Tibial artery (tissue), 4 donors: ENCODE results near the gene MED14.
A peak's percentile ranks its signal among the peaks of the same experiment; 100 is the strongest.

Experiments
- DNase-seq, 2 donors: peaks; one replicate each; pipeline ENCODE4 v3.0.0-alpha.2; 2019
- H3K27ac ChIP-seq, 2 donors: fragments of 200-600 bp; sonication (generic) in 1 of 2; 1 replicate in 1 of 2; 2 replicates in 1 of 2; pipeline ENCODE4 v1.5.1; 2018 to 2019; ENCODE audit warnings: mild to moderate bottlenecking in 1 of 2
- H3K27me3 ChIP-seq, 2 donors: fragments of 200-600 bp; sonication (generic) in 1 of 2; one replicate each; pipeline versions ENCODE4 v1.5.1 to v1.6.0; 2016 to 2019
- H3K36me3 ChIP-seq, 3 donors: fragments of 200-600 bp; sonication (generic) in 2 of 3; one replicate each; pipeline ENCODE4 v1.5.1; 2016 to 2019; ENCODE audit warnings: mild to moderate bottlenecking in 2 of 3
- H3K4me1 ChIP-seq, 4 donors: fragments of 200-600 bp; sonication (generic) in 2 of 4; 1 replicate in 3 of 4; 2 replicates in 1 of 4; pipeline ENCODE4 v1.5.1; 2016 to 2019
- H3K4me3 ChIP-seq, 2 donors: fragments of 200-600 bp; sonication (generic) in 1 of 2; 1 replicate in 1 of 2; 2 replicates in 1 of 2; pipeline ENCODE4 v1.5.1; 2018 to 2019; ENCODE audit warnings: mild to moderate bottlenecking in 2 of 2
- H3K9me3 ChIP-seq, 3 donors: fragments of 200-600 bp; sonication (generic) in 1 of 3; one replicate each; pipeline ENCODE4 v1.5.1; 2016 to 2019
- CTCF ChIP-seq, 2 experiments: fragments of 200-600 bp in 1 of 2; fragments of 450-650 bp in 1 of 2; IDR thresholded peaks; one replicate each; pipeline ENCODE4 v1.5.1; 2017 to 2019; ENCODE audit warnings: antibody characterized with exemption in 2 of 2, mild to moderate bottlenecking in 1 of 2, moderate library complexity in 1 of 2
- intact Hi-C: fragments of 100-400 bp; cut with DNase I; formaldehyde crosslinking; loops from one replicate; pipeline ENCODE4 v1.15.0; 2023; ENCODE audit warnings: low total_unique reads

Gene MED14

GRCh38 chrX:40651620-40652223 is 83.6 kb downstream of the MED14 start:
- Histone ChIP-seq H3K4me1 (peaks cover 0 to 12% (median 5%) of the 10 kb centered on the region in 4 donors), H3K9me3 (no peaks in the 10 kb centered on the region), H3K36me3 (peaks cover 0 to 4% (median 0%) of the 10 kb centered on the region in 3 donors), H3K27me3 (no peaks in the 10 kb centered on the region), H3K4me3 (no peak overlapping the region), H3K27ac (no peak overlapping the region)
- peak; percentile 52 to 73 for TF ChIP-seq CTCF (IDR thresholded peaks at IDR 0.05)
- intact Hi-C loops, result loop anchor here (2.0 kb wide), 1 partner anchor 141 kb away; no protein-coding TSS in a partner anchor
- peak in 1 of 2 donors; percentile 63 for DNase-seq

GRCh38 chrX:40647307-40648197 is 87.8 kb downstream of the MED14 start, which contains the start of gene CXorf38:
Gene CXorf38, minus strand, starts transcription at chrX:40647561. Its CDS starts 41 bp downstream, at chrX:40647520.
- peaks cover 0 to 36% (median 16%) of the 10 kb centered on the region in 4 donors for H3K4me1 ChIP-seq
- no peaks in the 10 kb centered on the region for H3K36me3 ChIP-seq
- H3K4me3 ChIP-seq, result peak within 1 kb of the TSS; percentile 95
- no peak for TF ChIP-seq CTCF (IDR thresholded peaks at IDR 0.05)
- H3K9me3 ChIP-seq, result no peaks in the 10 kb centered on the region
- H3K27ac ChIP-seq, result peak within 1 kb of the TSS; percentile 87 to 89
- intact Hi-C loops, result no loop called here
- peak; percentile 86 to 95 for DNase-seq
- H3K27me3 ChIP-seq, result no peaks in the 10 kb centered on the region

- peak; percentile 22 to 74 for DNase-seq
- intact Hi-C loops, result no loop called here
- peak overlapping the region; percentile 87 to 89 for H3K27ac ChIP-seq
- no peak for TF ChIP-seq CTCF (IDR thresholded peaks at IDR 0.05)
- H3K36me3 ChIP-seq, result no peaks in the 10 kb centered on the region
- peak overlapping the region; percentile 95 for H3K4me3 ChIP-seq
- H3K4me1 ChIP-seq, result peaks cover 0 to 44% (median 16%) of the 10 kb centered on the region in 4 donors
- H3K27me3 ChIP-seq, result no peaks in the 10 kb centered on the region
- H3K9me3 ChIP-seq, result no peaks in the 10 kb centered on the region
These were observed 88.6 kb downstream of the MED14 start for GRCh38 chrX:40646489-40647306.

- DNase-seq, result peak; percentile 56 to 71
- H3K36me3 ChIP-seq, result peaks cover 0 to 3% (median 0%) of the 10 kb centered on the region in 3 donors
- intact Hi-C loops, result no loop called here
- H3K27ac ChIP-seq, result peak overlapping the region; percentile 50 to 73
- H3K4me3 ChIP-seq, result peak overlapping the region; percentile 38 to 47
- peaks cover 0 to 47% (median 16%) of the 10 kb centered on the region in 4 donors for H3K4me1 ChIP-seq
- H3K9me3 ChIP-seq, result no peaks in the 10 kb centered on the region
- H3K27me3 ChIP-seq, result no peaks in the 10 kb centered on the region
- no peak for TF ChIP-seq CTCF (IDR thresholded peaks at IDR 0.05)
These were observed 90.5 kb downstream of the MED14 start for GRCh38 chrX:40644821-40645358.

GRCh38 chrX:40644176-40644575 is 91.2 kb downstream of the MED14 start:
- peaks cover 0 to 47% (median 16%) of the 10 kb centered on the region in 4 donors for H3K4me1 ChIP-seq
- H3K27ac ChIP-seq, result peak overlapping the region; percentile 50 to 73
- TF ChIP-seq CTCF (IDR thresholded peaks at IDR 0.05), result no peak
- H3K36me3 ChIP-seq, result peaks cover 0 to 8% (median 0%) of the 10 kb centered on the region in 3 donors
- intact Hi-C loops, result no loop called here
- no peaks in the 10 kb centered on the region for H3K9me3 ChIP-seq
- no peaks in the 10 kb centered on the region for H3K27me3 ChIP-seq
- peak overlapping the region; percentile 38 to 47 for H3K4me3 ChIP-seq
- no peak for DNase-seq
